ENCODE measurements around the gene ONECUT2.

GRCh38 chr18:57439985-57440330, 4.8 kb downstream of the ONECUT2 start:
- TF ChIP-seq POLR2A (IDR thresholded peaks at IDR 0.05; ENCODE audit: low read depth, low read length) (no peak), POLR2AphosphoS5 (IDR thresholded peaks at IDR 0.05; ENCODE audit: low read depth, low read length) (no peak), SPI1 (IDR thresholded peaks at IDR 0.05; ENCODE audit: low read depth, low read length) (no peak), TAF1 (IDR thresholded peaks at IDR 0.05; ENCODE audit: low read depth, low read length) (no peak), PAX5 (IDR thresholded peaks at IDR 0.05; ENCODE audit: insufficient read depth, low read length, severe bottlenecking) (no peak), POU2F2 (IDR thresholded peaks at IDR 0.05; ENCODE audit: low read depth, low read length) (no peak)
